NCI-H748 (cell line): ENCODE data around the gene NAT10.
A peak's percentile ranks its signal among the peaks of the same experiment; 100 is the strongest.
"Not testable (repeated sequence)": the region's sequence is repeated elsewhere in the genome, so short reads cannot be mapped to it uniquely, and the experiment has no call there.

Source experiments
- DNase-seq: peaks from one replicate; lab custom pipeline; 2025; ENCODE audit not compliant: unreplicated experiment; lab: John Stamatoyannopoulos, UW

NAT10 gene

DNA sequence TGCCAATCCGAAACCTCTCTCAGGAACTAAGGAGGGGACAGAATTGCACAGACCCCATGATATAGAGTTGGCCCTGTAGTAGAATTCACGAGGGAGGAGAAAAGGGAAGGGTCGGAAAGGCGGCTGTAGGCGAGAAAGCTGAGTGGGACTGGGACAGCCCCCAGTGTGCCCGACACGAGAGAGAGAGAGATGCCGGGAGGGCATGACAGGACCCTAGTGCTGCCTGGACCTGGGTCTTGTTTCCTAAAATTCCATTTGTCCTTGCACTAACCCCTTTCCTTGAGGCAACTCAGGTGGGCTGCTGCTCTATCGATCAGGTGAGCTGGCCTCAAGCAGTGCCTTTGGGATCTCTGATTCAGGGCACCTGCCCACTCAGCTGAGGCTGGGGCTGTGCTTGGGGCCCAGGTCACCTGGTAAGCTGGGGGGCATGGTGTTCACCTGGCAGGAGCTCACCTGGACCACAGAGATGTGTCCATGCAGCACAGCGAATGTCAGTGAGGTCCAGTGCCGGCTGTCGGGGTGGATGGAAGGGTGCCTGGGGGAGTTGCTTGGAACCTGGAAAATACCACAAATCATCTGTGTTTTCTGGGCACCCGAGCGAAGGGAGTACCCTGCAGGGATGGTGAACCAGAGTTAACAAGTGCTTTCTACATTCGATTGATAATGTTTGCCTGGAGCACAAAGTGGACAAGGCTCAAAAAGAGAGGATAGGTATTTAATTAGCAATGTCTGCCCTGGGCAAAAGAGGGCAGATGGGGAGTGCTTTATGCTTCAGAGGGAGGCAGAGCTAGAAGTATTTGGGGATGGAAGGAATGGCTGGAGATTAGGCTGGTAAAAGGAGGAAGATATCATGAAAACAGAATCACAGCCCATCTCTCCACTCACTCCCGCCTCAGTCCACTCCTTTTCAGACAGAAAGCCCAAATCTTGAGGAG is 61.6 kb downstream of the NAT10 start:
- DNase-seq, result no peak

DNA sequence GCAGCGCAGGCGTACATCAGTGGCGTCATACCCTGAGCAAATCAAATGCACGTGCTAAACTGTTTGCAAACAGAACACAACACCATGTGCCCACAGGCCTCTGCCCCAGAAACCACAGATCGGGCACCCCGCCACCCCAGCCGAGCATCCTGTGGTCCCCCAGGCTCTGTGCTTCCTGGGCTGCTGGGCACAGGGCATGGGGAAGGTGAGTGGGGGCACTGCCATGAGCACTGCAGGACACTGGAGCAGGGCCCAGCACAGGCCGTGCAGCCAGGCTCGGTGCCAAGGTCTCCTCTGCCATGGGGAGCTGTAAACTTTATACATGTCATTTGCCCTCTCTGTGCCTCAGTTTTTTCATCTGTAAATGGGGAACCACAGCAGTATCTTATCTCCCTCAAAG is 62.5 kb downstream of the NAT10 start:
- no peak for DNase-seq

GRCh38 chr11:34168642-34169420 is 63.4 kb downstream of the NAT10 start:
- no peak for DNase-seq

- DNase-seq, result no peak
These were observed 64.3 kb downstream of the NAT10 start for GRCh38 chr11:34169686-34170085.

- no peak for DNase-seq
These were observed 67.6 kb downstream of the NAT10 start for GRCh38 chr11:34173050-34173449.

DNA sequence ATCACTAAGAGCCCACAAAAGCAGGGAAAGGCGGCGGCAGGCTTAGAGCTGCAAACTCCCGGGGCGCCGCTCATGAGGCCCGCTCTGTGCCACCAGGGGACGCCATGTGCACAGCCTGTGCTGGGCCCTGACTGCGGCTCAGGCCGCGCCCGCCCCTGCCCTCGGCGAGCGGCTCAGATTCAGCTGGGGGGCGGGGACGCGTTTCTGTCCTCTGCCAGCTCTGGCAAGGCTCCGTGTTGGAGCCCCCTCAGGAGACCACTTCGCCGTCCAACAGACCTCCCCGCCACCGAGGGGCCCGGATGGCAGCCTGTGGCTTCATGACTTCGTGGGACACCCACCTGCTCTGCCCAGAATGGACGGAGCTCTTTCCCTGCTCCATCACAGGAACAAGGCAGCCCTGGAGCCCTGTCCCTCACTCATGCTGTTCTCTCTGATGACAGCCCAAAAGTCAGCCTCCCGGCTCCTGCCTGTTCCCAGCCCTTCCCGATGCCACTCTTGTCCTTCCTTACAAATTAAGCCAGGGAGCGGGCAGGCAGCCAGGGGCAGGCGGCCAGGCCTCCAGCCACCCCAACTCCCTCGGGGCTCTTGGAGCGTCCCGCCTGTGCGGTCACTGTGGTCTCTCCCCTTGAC is 69.1 kb downstream of the NAT10 start:
- DNase-seq, result peak; percentile 80

- no peak for DNase-seq
These were observed 70.0 kb downstream of the NAT10 start for GRCh38 chr11:34175284-34176019.

- DNase-seq, result peak; percentile 35
These were observed 71.4 kb downstream of the NAT10 start for GRCh38 chr11:34176751-34177209.

DNA sequence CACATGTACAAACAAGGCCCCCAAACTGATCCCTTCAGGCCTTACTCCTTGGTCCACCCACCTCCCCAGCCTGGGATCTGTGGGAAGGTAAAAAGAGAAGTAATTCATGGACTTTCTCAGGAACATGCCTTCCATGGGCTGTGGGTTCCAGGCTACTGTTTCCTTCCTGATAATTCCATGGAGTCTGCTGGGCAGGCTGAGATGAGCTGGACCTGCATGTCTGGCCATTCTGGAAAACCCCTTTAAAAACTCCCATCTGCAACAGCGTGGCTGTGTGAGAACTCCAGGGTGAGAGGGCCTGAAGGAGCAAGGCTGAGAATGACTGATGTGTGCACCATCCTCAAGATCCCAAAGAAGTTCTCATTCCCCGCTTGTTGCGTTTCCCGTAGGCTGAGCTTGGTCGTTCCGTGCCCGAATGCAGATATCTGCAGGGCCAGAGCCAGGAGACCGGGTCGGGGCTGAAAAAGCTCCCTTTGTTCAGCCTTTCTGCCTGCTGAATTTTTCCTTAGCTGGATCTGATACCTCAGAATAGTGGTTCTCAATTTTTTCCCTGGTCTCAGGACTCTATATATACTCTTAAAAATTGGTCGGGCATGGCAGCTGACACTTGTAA is 72.9 kb downstream of the NAT10 start:
- no peak for DNase-seq

DNA sequence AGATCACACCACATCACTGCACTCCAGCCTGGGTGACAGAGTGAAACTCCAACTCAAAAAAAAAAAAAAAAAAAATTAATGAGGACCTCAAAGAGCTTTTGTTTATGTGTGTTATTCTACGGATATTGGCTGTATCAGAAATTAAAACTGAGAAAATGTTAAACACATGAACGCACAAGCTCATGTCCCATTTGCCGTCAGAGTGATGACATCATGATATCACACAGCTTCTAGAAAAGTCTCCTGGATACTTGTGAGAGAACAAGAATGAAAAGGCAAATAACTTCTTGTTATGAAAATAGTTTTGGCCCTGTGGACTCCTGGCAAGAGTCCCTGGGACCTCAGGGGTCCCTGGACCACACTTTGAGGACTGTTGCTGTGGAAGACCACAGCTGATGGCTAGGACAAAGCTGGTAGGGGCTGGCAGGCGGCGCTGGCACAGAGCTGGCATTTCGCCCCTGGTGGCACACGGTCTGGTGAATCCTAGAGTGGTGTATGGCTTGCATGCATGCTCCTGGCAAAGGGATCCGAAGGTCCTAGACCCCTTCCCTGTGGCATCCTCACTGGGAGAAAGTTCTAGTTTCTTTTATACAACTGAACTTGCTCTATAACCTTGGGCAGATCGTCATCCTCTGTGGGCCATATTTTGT is 73.7 kb downstream of the NAT10 start:
- DNase-seq, result no peak

- DNase-seq, result no peak
These were observed 74.8 kb downstream of the NAT10 start for GRCh38 chr11:34180040-34180813.

GRCh38 chr11:34180814-34181165 is 75.4 kb downstream of the NAT10 start:
- DNase-seq, result not testable (repeated sequence)

DNA sequence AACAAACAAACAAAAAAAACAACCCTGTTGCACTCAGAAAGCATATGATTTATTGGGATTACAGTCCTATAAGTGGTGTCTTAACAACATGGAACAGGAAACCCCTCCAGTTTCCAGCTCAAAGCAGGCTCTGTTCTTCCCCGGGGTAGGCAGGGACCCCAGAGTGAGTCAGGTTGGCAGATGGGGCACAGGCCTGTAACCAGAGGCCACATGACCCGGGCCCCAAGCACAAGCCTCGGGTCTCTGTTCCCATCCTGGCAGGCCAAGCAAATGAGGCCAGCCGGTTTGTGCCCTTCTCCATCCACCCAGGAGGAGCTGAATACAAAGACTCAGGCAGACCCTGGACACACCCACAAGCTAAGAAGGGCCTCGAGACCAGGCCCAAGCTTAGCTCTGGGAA is 75.8 kb downstream of the NAT10 start:
- DNase-seq, result no peak

GRCh38 chr11:34181856-34182405 is 76.5 kb downstream of the NAT10 start:
- DNase-seq, result no peak

GRCh38 chr11:34182425-34182824 is 77.0 kb downstream of the NAT10 start:
- DNase-seq, result no peak

DNA sequence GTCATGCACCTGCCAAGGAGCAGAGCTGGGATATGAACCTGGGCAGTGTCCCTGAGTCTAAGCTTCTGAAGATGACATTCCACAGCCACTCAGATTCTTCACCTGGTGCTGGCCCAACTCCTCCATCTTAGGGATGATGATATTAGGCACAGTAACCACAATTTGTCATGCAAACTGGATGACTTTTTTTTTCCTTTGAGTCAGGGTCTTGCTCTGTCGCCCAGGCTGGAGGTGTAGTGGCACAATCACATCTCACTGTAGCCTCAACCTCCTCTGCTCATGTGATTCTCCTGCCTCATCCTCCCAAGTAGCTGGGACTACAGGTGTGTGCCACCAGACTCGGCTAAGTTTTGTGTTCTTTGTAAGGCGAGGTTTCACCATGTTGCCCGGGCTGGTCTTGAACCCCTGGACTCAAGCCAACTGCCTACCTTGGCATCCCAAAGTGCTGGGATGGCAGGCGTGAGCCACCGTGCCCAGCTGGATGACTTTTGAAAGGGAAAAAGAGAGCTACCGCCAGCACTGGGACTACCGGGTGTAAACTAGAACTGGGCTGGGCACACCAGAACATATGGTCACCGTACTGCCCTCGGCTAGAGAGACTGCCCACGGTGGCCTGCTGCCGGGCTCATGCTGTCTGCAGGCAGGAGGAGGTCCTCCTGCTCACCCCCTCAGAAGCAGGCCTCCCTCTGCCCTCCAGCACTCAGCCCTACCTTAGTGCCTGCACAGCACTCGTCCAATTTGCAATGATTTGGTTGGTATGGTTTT is 77.7 kb downstream of the NAT10 start:
- no peak for DNase-seq

GRCh38 chr11:34183848-34184391 is 78.5 kb downstream of the NAT10 start:
- no peak for DNase-seq

DNA sequence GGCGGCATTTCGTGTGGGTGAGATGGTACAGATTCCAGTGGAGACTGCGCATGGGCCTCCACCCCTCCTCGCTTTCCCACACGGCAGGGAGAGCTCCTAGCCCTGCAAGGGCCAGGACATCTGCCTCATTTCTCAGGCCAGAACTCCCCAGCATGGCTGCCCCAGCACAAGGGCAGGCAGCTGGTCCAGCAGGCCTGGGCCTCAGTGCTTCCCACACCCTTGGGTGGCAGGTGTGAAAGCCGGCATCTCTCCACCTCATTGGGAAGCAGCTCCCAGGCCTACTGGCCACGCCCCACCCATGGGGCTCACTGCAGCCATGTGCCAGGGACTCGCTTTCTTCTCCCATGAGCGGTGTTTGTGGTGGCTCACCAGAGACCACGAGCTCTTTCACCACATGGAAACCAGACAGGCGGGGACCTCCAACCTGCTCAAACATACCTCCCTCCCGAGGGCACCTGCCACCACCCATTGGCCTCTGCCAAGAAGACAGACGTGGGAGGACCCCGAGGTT is 79.1 kb downstream of the NAT10 start:
- DNase-seq, result no peak
